Activated CD8-positive, alpha-beta T cell treated with anti-CD3 and anti-CD28 coated beads for 36 hours (primary cell): ENCODE results near the gene MANEAL. TPM values are rescaled to one million over a fixed set of nuclear protein-coding genes. Genes with fewer than 3 reads are reported as not detected.
A peak's percentile ranks its signal among the peaks of the same experiment; 100 is the strongest.
"Not testable (repeated sequence)": the region's sequence is repeated elsewhere in the genome, so short reads cannot be mapped to it uniquely, and the experiment has no call there.

Source experiments
- ATAC-seq: fragments of 200-7000 bp; cut with Tn5 transposase; one replicate; pipeline ENCODE4 v1.10.0; 2021; ENCODE audit warnings: mild to moderate bottlenecking, moderate library complexity
- CTCF ChIA-PET: fragments of 350-600 bp; sonication (Branson Sonifier 250); formaldehyde crosslinking; loops from one replicate; lab custom pipeline; 2021; ENCODE audit warnings: antibody characterized with exemption; lab: Charles Lee
- POLR2A ChIA-PET: fragments of 350-600 bp; sonication (Branson Sonifier 250); formaldehyde crosslinking; loops from one replicate; lab custom pipeline; 2021; ENCODE audit warnings: antibody characterized with exemption; lab: Charles Lee
- DNase-seq: peaks from one replicate; pipeline ENCODE4 v3.0.0-alpha.2; 2020
- H3K27ac Mint-ChIP-seq: one replicate; pipeline ENCODE4 v1.8.0; 2021; ENCODE audit warnings: mild to moderate bottlenecking, mixed read lengths
- H3K27me3 Mint-ChIP-seq: one replicate; pipeline ENCODE4 v1.8.0; 2021; ENCODE audit warnings: mixed read lengths
- H3K36me3 Mint-ChIP-seq: one replicate; pipeline ENCODE4 v1.8.0; 2021; ENCODE audit warnings: low read depth, mixed read lengths
- H3K4me1 Mint-ChIP-seq: one replicate; pipeline ENCODE4 v1.8.0; 2021; ENCODE audit warnings: low read depth, mixed read lengths
- H3K4me3 Mint-ChIP-seq: one replicate; pipeline ENCODE4 v1.8.0; 2021; ENCODE audit warnings: mild to moderate bottlenecking, moderate library complexity, mixed read lengths
- H3K9me3 Mint-ChIP-seq: one replicate; pipeline ENCODE4 v1.8.0; 2021; ENCODE audit warnings: mixed read lengths
- CTCF ChIP-seq: fragments of 200-600 bp; IDR thresholded peaks from one replicate; pipeline ENCODE4 v1.8.0; 2022; ENCODE audit warnings: antibody characterized with exemption, mild to moderate bottlenecking
- intact Hi-C: fragments of 100-400 bp; cut with micrococcal nuclease; formaldehyde crosslinking; loops from one replicate; pipeline ENCODE4 v1.10.0; 2022
- total RNA-seq, 2 experiments: library from RNA; stranded (reverse); gene quantifications; one replicate each; pipeline ENCODE4 v1.2.3, GENCODE V29; 2021

Gene MANEAL
- total RNA-seq, 2 experiments from 2014 or later: 1.2 to 1.4 TPM

GRCh38 chr1:37764414-37764825 is 29.2 kb upstream of the MANEAL start:
- Mint-ChIP-seq H3K4me1 (peaks cover 17% of the 10 kb centered on the region), H3K9me3 (no peaks in the 10 kb centered on the region), H3K27me3 (peaks cover 62% of the 10 kb centered on the region), H3K27ac (no peak overlapping the region), H3K4me3 (no peak overlapping the region), H3K36me3 (no peaks in the 10 kb centered on the region)
- DNase-seq: peak; percentile 71
- intact Hi-C loops: no loop called here
- no peak for TF ChIP-seq CTCF
- CTCF ChIA-PET: interaction anchor here (1.0 to 1.4 kb wide), 2 partner anchors 30 to 72 kb away, joined by 3 to 5 read pairs; partner anchors contain the start of gene CDCA8
- ATAC-seq: peak; percentile 61
- POLR2A ChIA-PET: interaction anchor here (0.6 to 3.4 kb wide), 3 partner anchors 43 to 301 kb away, joined by 3 to 18 read pairs (median 3); partner anchors contain the start of genes C1orf122 and YRDC

- Mint-ChIP-seq H3K36me3 (no peaks in the 10 kb centered on the region), H3K4me3 (peak within 1 kb of the TSS; percentile 36), H3K27ac (no peak within 1 kb of the TSS), H3K9me3 (no peaks in the 10 kb centered on the region), H3K27me3 (peaks cover 64% of the 10 kb centered on the region), H3K4me1 (peaks cover 17% of the 10 kb centered on the region)
- ATAC-seq (no peak), DNase-seq (no peak)
- ChIA-PET POLR2A (interaction anchor here (0.6 to 3.4 kb wide), 5 partner anchors 10 to 301 kb away, joined by 3 to 18 read pairs (median 3); partner anchors contain the start of genes C1orf122 and YRDC), CTCF (interaction anchor here (0.8 to 1.4 kb wide), 4 partner anchors 29 to 166 kb away, joined by 3 to 5 read pairs (median 3); partner anchors contain the start of gene CDCA8)
- intact Hi-C loops: no loop called here
- TF ChIP-seq CTCF: no peak
Measured at GRCh38 chr1:37764888-37765441, 28.7 kb upstream of the MANEAL start, which contains the start of gene EPHA10. TSS of gene EPHA10 (minus strand) at chr1:37765120. CDS start at chr1:37765066, 54 bp downstream.

GRCh38 chr1:37765916-37766664 is 27.6 kb upstream of the MANEAL start:
- ChIA-PET POLR2A (interaction anchor here (1.5 to 3.4 kb wide), 2 partner anchors 13 to 42 kb away, joined by 3 to 18 read pairs; partner anchors contain the start of genes C1orf122 and YRDC), CTCF (interaction anchor here (1.4 kb wide), 2 partner anchors 28 to 167 kb away, joined by 3 to 5 read pairs; no protein-coding TSS in a partner anchor)
- intact Hi-C loops: no loop called here

GRCh38 chr1:37767488-37767887 is 26.2 kb upstream of the MANEAL start:
- ATAC-seq: no peak
- peaks cover 64% of the 10 kb centered on the region for H3K27me3 Mint-ChIP-seq
- ChIA-PET CTCF (no interaction called here), POLR2A (no interaction called here)
- no peak overlapping the region for H3K4me3 Mint-ChIP-seq
- intact Hi-C loops: no loop called here
- H3K4me1 Mint-ChIP-seq: peaks cover 17% of the 10 kb centered on the region
- no peaks in the 10 kb centered on the region for H3K36me3 Mint-ChIP-seq
- H3K9me3 Mint-ChIP-seq: no peaks in the 10 kb centered on the region
- no peak overlapping the region for H3K27ac Mint-ChIP-seq
- DNase-seq: no peak
- TF ChIP-seq CTCF: no peak

More at GRCh38 chr1:37765916-37766664, 27.6 kb upstream of the MANEAL start:
- Mint-ChIP-seq H3K27ac (no peak overlapping the region), H3K9me3 (no peaks in the 10 kb centered on the region), H3K27me3 (peaks cover 68% of the 10 kb centered on the region), H3K4me3 (peak overlapping the region; percentile 36), H3K4me1 (peaks cover 17% of the 10 kb centered on the region), H3K36me3 (no peaks in the 10 kb centered on the region)
- ATAC-seq: peak; percentile 85
- TF ChIP-seq CTCF: no peak
- peak; percentile 65 for DNase-seq

GRCh38 chr1:37771440-37771839 is 22.2 kb upstream of the MANEAL start:
- H3K27ac Mint-ChIP-seq, DNase-seq, H3K9me3 Mint-ChIP-seq, CTCF ChIA-PET, H3K36me3 Mint-ChIP-seq, H3K4me3 Mint-ChIP-seq, ATAC-seq, H3K4me1 Mint-ChIP-seq, POLR2A ChIA-PET, intact Hi-C loops: not testable (repeated sequence)
- peaks cover 32% of the 10 kb centered on the region for H3K27me3 Mint-ChIP-seq
